Stimulated activated CD8-positive, alpha-beta memory T cell treated with anti-CD3 and anti-CD28 coated beads, Interleukin-15, amount 100 ng/mL, for 1 hour (primary cell): ENCODE data around the gene KCNC3.
"Not testable (repeated sequence)": the region's sequence is repeated elsewhere in the genome, so short reads cannot be mapped to it uniquely, and the experiment has no call there.

Experiments used
- DNase-seq: peaks from one replicate; pipeline ENCODE4 v3.0.0-alpha.2; 2020; ENCODE audit warnings: low read depth

KCNC3 gene

GRCh38 chr19:50353487-50353880 is 24.3 kb upstream of the KCNC3 start:
- DNase-seq, result not testable (repeated sequence)

- no peak for DNase-seq
Observed at GRCh38 chr19:50352242-50352641, 23.1 kb upstream of the KCNC3 start.

GRCh38 chr19:50349277-50350057 is 20.3 kb upstream of the KCNC3 start:
- DNase-seq, result no peak

GRCh38 chr19:50347089-50347581 is 18.0 kb upstream of the KCNC3 start:
- not testable (repeated sequence) for DNase-seq

- DNase-seq, result no peak
Observed at GRCh38 chr19:50344661-50345318, 15.6 kb upstream of the KCNC3 start.

- no peak for DNase-seq
Observed at GRCh38 chr19:50341091-50341564, 12.0 kb upstream of the KCNC3 start.

- no peak for DNase-seq
Observed at GRCh38 chr19:50340331-50340730, 11.2 kb upstream of the KCNC3 start.

GRCh38 chr19:50337031-50337430 is 7.9 kb upstream of the KCNC3 start:
- not testable (repeated sequence) for DNase-seq

- no peak for DNase-seq
Observed at GRCh38 chr19:50334741-50335421, 5.7 kb upstream of the KCNC3 start.

GRCh38 chr19:50333737-50334617 is 4.8 kb upstream of the KCNC3 start:
- peak; percentile 62 for DNase-seq

GRCh38 chr19:50333235-50333736 is 4.1 kb upstream of the KCNC3 start:
- DNase-seq, result peak; percentile 80

- no peak for DNase-seq
Observed at GRCh38 chr19:50332244-50333038, 3.3 kb upstream of the KCNC3 start.

GRCh38 chr19:50331994-50332243 is 2.7 kb upstream of the KCNC3 start:
- no peak for DNase-seq

- DNase-seq, result no peak
Observed at GRCh38 chr19:50331221-50331993, 2.2 kb upstream of the KCNC3 start.

- peak; percentile 60 for DNase-seq
Observed at GRCh38 chr19:50330365-50331078, 1.3 kb upstream of the KCNC3 start.

GRCh38 chr19:50329926-50330294 is 733 bp upstream of the KCNC3 start:
- not testable (repeated sequence) for DNase-seq

GRCh38 chr19:50328873-50329145 is 368 bp downstream of the KCNC3 start:
- no peak for DNase-seq

- DNase-seq, result no peak
Observed at GRCh38 chr19:50328224-50328872, 829 bp downstream of the KCNC3 start.
